Measurements from ENCODE around the gene ATP10B. TPM values are rescaled to one million over a fixed set of nuclear protein-coding genes. Genes with fewer than 3 reads are reported as not detected.

Gene ATP10B
- total RNA-seq, 4 donors from 2014 or later: 0.12 to 1.4 (median 1.2) TPM

- Histone ChIP-seq H3K9me3 (no peaks in the 10 kb centered on the region), H3K4me1 (no peaks in the 10 kb centered on the region), H3K36me3 (no peaks in the 10 kb centered on the region), H3K27ac (no peak overlapping the region), H3K4me3 (no peak overlapping the region), H3K27me3 (no peaks in the 10 kb centered on the region)
- TF ChIP-seq EP300 (IDR thresholded peaks at IDR 0.05): no peak
- TF ChIP-seq POLR2AphosphoS5 (IDR thresholded peaks at IDR 0.05): no peak
- no peak for TF ChIP-seq CTCF (IDR thresholded peaks at IDR 0.05)
- no peak for TF ChIP-seq POLR2A (IDR thresholded peaks at IDR 0.05)
- 91 to 92% methylated on average over 1 of the region's 1 CpG for WGBS, 2 donors (ENCODE audit: low coverage in 1 of 2)
- ATAC-seq: no peak
Observed at GRCh38 chr5:160621526-160621925, 230.5 kb downstream of the ATP10B start.

- 78% methylated on average over 3 of the region's 9 CpGs; no CpG with 5 or more reads in 1 of the 2 donors for WGBS, 2 donors (ENCODE audit: low coverage in 1 of 2)
- Histone ChIP-seq H3K9me3 (no peaks in the 10 kb centered on the region), H3K27ac (no peak overlapping the region), H3K4me1 (no peaks in the 10 kb centered on the region), H3K36me3 (no peaks in the 10 kb centered on the region), H3K27me3 (no peaks in the 10 kb centered on the region), H3K4me3 (no peak overlapping the region)
- TF ChIP-seq POLR2AphosphoS5 (IDR thresholded peaks at IDR 0.05): no peak
- no peak for TF ChIP-seq EP300 (IDR thresholded peaks at IDR 0.05)
- TF ChIP-seq POLR2A (IDR thresholded peaks at IDR 0.05): no peak
- TF ChIP-seq CTCF (IDR thresholded peaks at IDR 0.05): no peak
- ATAC-seq: no peak
Observed at GRCh38 chr5:160620401-160620800, 231.6 kb downstream of the ATP10B start.

- no peaks in the 10 kb centered on the region for H3K4me1 ChIP-seq
- WGBS, 2 donors (ENCODE audit: low coverage in 1 of 2): 50 to 51% methylated on average over 1 to 3 of the region's 3 CpGs
- H3K9me3 ChIP-seq: no peaks in the 10 kb centered on the region
- H3K36me3 ChIP-seq: no peaks in the 10 kb centered on the region
- H3K27ac ChIP-seq: no peak overlapping the region
- no peak for ATAC-seq
- no peaks in the 10 kb centered on the region for H3K27me3 ChIP-seq
- H3K4me3 ChIP-seq: no peak overlapping the region
- TF ChIP-seq EP300 (IDR thresholded peaks at IDR 0.05) (no peak), POLR2AphosphoS5 (IDR thresholded peaks at IDR 0.05) (no peak), CTCF (IDR thresholded peaks at IDR 0.05) (no peak), POLR2A (IDR thresholded peaks at IDR 0.05) (no peak)
Observed at GRCh38 chr5:160619381-160619780, 232.6 kb downstream of the ATP10B start.

- WGBS, 2 donors (ENCODE audit: low coverage in 1 of 2): 11 to 50% methylated on average over 1 of the region's 1 CpG
- TF ChIP-seq POLR2AphosphoS5 (IDR thresholded peaks at IDR 0.05): no peak
- TF ChIP-seq CTCF (IDR thresholded peaks at IDR 0.05): no peak
- TF ChIP-seq EP300 (IDR thresholded peaks at IDR 0.05): no peak
- TF ChIP-seq POLR2A (IDR thresholded peaks at IDR 0.05): no peak
- no peak for ATAC-seq
Observed at GRCh38 chr5:160618286-160618685, 233.7 kb downstream of the ATP10B start.

GRCh38 chr5:160616712-160617497 lies 235.1 kb downstream of the ATP10B start:
- no peaks in the 10 kb centered on the region for H3K36me3 ChIP-seq
- 82 to 84% methylated on average over 3 to 4 of the region's 4 CpGs for WGBS, 2 donors (ENCODE audit: low coverage in 1 of 2)
- no peak for TF ChIP-seq POLR2A (IDR thresholded peaks at IDR 0.05)
- no peak for TF ChIP-seq CTCF (IDR thresholded peaks at IDR 0.05)
- TF ChIP-seq POLR2AphosphoS5 (IDR thresholded peaks at IDR 0.05): no peak
- TF ChIP-seq EP300 (IDR thresholded peaks at IDR 0.05): no peak

More at GRCh38 chr5:160618286-160618685, 233.7 kb downstream of the ATP10B start:
- Histone ChIP-seq H3K36me3 (no peaks in the 10 kb centered on the region), H3K4me3 (no peak overlapping the region), H3K27ac (no peak overlapping the region), H3K4me1 (no peaks in the 10 kb centered on the region), H3K27me3 (no peaks in the 10 kb centered on the region), H3K9me3 (no peaks in the 10 kb centered on the region)

More at GRCh38 chr5:160616712-160617497, 235.1 kb downstream of the ATP10B start:
- no peak for ATAC-seq
- H3K27me3 ChIP-seq: no peaks in the 10 kb centered on the region
- no peak overlapping the region for H3K27ac ChIP-seq
- no peaks in the 10 kb centered on the region for H3K4me1 ChIP-seq
- H3K4me3 ChIP-seq: no peak overlapping the region
- no peaks in the 10 kb centered on the region for H3K9me3 ChIP-seq
